Activated naive CD4-positive, alpha-beta T cell treated with anti-CD3 and anti-CD28 coated beads, Interleukin-2, amount 10 ng/mL, durations not matched to agents 7 days and 5 days (primary cell): ENCODE results near the gene NFIB.

Source experiments
- CTCF ChIA-PET: fragments of 350-600 bp; sonication (Branson Sonifier 250); formaldehyde crosslinking; loops from one replicate; lab custom pipeline; 2021; ENCODE audit warnings: antibody characterized with exemption; lab: Charles Lee
- DNase-seq: peaks from one replicate; pipeline ENCODE4 v3.0.0-alpha.2; 2020
- H3K27ac Mint-ChIP-seq: one replicate; pipeline ENCODE4 v1.8.0; 2021; ENCODE audit warnings: mild to moderate bottlenecking, moderate library complexity, mixed read lengths
- H3K27me3 Mint-ChIP-seq: one replicate; pipeline ENCODE4 v1.8.0; 2021; ENCODE audit warnings: mild to moderate bottlenecking, mixed read lengths
- H3K36me3 Mint-ChIP-seq: one replicate; pipeline ENCODE4 v1.8.0; 2021; ENCODE audit warnings: mixed read lengths
- H3K4me1 Mint-ChIP-seq: one replicate; pipeline ENCODE4 v1.8.0; 2021; ENCODE audit warnings: mixed read lengths
- H3K4me3 Mint-ChIP-seq: one replicate; pipeline ENCODE4 v1.8.0; 2021; ENCODE audit warnings: mild to moderate bottlenecking, moderate library complexity, mixed read lengths
- H3K9me3 Mint-ChIP-seq: one replicate; pipeline ENCODE4 v1.8.0; 2021; ENCODE audit warnings: mixed read lengths

NFIB gene

DNA sequence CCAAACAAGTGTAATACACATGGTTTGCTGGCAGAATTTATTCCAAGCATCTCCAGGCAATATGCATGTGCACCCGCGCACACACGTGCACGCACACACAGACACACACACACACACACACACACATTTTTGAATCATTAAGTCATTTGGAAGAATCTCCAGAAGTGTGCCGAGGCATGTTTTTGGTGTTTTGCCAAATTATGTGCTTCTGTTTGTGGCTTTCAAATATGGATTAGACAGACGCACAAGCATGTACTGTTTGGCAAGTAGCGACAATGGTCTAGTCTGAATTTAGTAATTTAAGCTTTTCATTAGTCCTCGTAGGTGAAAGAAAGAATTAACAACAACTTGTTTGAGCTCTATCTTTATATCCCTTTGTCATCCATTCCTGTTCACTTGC, 36.7 kb downstream of the NFIB start:
- DNase-seq: no peak
- Mint-ChIP-seq H3K27me3 (no peaks in the 10 kb centered on the region), H3K4me1 (no peaks in the 10 kb centered on the region), H3K36me3 (no peaks in the 10 kb centered on the region), H3K9me3 (no peaks in the 10 kb centered on the region), H3K27ac (no peak overlapping the region), H3K4me3 (no peak overlapping the region)
- CTCF ChIA-PET: no interaction called here

GRCh38 chr9:14275331-14275730, 38.6 kb downstream of the NFIB start:
- H3K9me3 Mint-ChIP-seq: no peaks in the 10 kb centered on the region
- H3K27me3 Mint-ChIP-seq: no peaks in the 10 kb centered on the region
- H3K36me3 Mint-ChIP-seq: no peaks in the 10 kb centered on the region
- H3K27ac Mint-ChIP-seq: no peak overlapping the region
- CTCF ChIA-PET: interaction anchor here (0.7 kb wide), 1 partner anchor 78 kb away, joined by 3 read pairs; no protein-coding TSS in a partner anchor
- no peaks in the 10 kb centered on the region for H3K4me1 Mint-ChIP-seq
- no peak for DNase-seq
- H3K4me3 Mint-ChIP-seq: no peak overlapping the region

DNA sequence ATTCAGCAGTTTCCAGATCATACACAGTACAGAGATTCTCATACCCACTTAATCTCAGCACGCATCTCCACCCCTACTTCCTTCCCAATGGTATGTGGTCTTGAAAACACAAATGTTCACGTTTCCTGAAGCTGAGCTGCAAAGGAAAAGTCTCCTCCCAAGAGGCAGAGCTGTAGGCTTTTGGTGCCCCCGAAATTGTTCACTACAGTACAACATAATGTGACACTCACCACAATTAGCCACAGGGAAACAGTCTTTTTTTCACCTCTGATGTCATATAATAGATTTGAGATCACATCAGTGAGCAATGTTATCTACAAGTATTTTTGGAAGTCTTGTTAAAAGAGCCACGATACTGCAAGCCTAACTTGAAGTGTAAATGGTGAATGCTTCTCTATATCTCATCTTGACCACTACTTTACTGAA, 40.2 kb downstream of the NFIB start:
- Mint-ChIP-seq H3K4me1 (no peaks in the 10 kb centered on the region), H3K27me3 (no peaks in the 10 kb centered on the region), H3K27ac (no peak overlapping the region), H3K36me3 (no peaks in the 10 kb centered on the region), H3K4me3 (no peak overlapping the region), H3K9me3 (no peaks in the 10 kb centered on the region)
- CTCF ChIA-PET: no interaction called here
- DNase-seq: no peak

GRCh38 chr9:14272927-14273528, 40.9 kb downstream of the NFIB start:
- H3K36me3 Mint-ChIP-seq: no peaks in the 10 kb centered on the region
- no peak overlapping the region for H3K4me3 Mint-ChIP-seq
- no peak for DNase-seq
- H3K9me3 Mint-ChIP-seq: no peaks in the 10 kb centered on the region
- no peaks in the 10 kb centered on the region for H3K4me1 Mint-ChIP-seq
- H3K27ac Mint-ChIP-seq: no peak overlapping the region
- no peaks in the 10 kb centered on the region for H3K27me3 Mint-ChIP-seq
- CTCF ChIA-PET: interaction anchor here (0.6 kb wide), 1 partner anchor 449 kb away, joined by 3 read pairs; no protein-coding TSS in a partner anchor

DNA sequence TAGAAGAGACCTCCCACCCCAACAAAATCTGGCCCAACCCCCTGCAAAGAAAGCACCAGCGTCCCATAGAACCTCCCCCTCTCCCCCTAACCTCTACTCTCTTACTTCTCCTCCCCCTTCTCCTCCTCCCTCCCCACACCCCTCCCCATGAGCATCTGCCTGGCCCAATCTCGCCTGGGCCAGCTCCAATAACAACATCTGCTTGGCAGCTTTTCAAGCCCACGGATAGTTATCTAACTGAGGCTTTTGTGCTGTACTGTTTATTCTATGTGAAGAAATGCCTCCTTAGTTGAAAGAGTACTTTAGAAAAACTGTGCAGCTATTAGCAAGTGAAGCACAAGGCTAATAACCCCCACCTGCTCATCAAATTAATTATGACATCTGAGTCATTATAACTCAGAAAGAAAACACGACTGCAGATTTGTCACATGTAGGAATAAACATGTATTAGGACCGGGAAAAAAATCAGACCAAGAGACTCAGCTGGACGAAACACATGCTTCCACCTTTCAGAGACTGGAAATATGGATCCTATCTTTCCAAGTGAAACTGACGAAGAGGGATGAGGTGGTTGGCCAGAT, 42.8 kb downstream of the NFIB start:
- CTCF ChIA-PET: no interaction called here
- DNase-seq: no peak
- no peak overlapping the region for H3K4me3 Mint-ChIP-seq
- H3K27me3 Mint-ChIP-seq: no peaks in the 10 kb centered on the region
- no peaks in the 10 kb centered on the region for H3K9me3 Mint-ChIP-seq
- H3K4me1 Mint-ChIP-seq: no peaks in the 10 kb centered on the region
- H3K36me3 Mint-ChIP-seq: no peaks in the 10 kb centered on the region
- no peak overlapping the region for H3K27ac Mint-ChIP-seq

DNA sequence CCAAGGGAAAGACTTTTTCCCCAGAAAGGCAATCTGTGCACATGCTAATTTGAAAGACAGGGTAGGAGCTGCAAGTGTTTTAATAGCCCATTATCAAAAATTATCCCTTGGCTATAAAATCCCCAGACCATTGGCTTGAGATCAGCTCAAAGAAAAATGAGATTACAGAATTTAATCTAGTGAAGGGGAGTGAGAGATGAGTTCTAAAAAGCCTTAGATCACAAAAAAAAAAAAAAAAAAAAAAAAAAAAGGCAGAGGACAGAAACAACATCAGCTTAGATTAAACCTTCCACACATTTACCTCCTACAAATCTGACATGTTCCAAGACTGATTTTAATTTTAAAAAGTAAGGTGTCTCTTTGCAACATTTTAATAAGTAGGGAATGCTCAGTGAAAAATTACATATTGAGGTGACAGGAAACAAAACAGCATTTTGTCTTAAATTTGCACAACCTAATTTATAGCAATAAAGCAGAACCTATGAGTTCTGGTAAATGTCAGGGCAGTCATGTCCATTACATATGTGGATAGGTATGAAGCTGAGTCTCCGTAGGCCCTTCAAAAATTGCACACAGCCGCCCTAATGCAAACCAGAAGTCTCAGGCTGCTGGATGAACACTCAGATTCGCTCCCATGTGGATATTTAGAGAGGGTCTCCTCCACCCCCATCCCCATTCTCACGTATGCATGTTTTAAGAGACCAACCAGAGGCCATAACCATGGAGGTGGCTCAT, 43.4 kb downstream of the NFIB start:
- H3K4me3 Mint-ChIP-seq: no peak overlapping the region
- no peak for DNase-seq
- CTCF ChIA-PET: no interaction called here
- no peaks in the 10 kb centered on the region for H3K9me3 Mint-ChIP-seq
- H3K36me3 Mint-ChIP-seq: no peaks in the 10 kb centered on the region
- H3K4me1 Mint-ChIP-seq: no peaks in the 10 kb centered on the region
- H3K27me3 Mint-ChIP-seq: no peaks in the 10 kb centered on the region
- no peak overlapping the region for H3K27ac Mint-ChIP-seq

DNA sequence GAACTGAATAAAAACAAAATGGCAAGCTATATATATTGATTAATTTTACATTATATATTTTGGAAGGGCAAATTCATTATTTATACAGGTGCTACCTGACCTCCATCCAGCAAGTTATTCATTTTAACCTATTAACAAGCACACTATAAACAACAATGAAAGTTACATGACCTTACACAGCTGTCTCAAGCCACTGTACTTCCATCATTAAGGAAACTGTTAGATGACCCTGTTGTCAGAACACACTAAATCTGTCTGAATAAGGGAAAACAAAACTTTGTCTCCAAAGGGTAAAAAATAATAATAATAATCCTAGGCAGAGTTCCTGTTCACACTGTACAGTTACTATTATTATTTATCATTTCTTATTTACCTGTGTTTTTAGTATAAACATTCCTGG, 44.0 kb downstream of the NFIB start:
- no peaks in the 10 kb centered on the region for H3K27me3 Mint-ChIP-seq
- no peaks in the 10 kb centered on the region for H3K4me1 Mint-ChIP-seq
- CTCF ChIA-PET: no interaction called here
- no peak for DNase-seq
- H3K27ac Mint-ChIP-seq: no peak overlapping the region
- H3K36me3 Mint-ChIP-seq: no peaks in the 10 kb centered on the region
- H3K4me3 Mint-ChIP-seq: no peak overlapping the region
- no peaks in the 10 kb centered on the region for H3K9me3 Mint-ChIP-seq

GRCh38 chr9:14263707-14264483, 50.0 kb downstream of the NFIB start:
- H3K36me3 Mint-ChIP-seq: no peaks in the 10 kb centered on the region
- H3K4me1 Mint-ChIP-seq: no peaks in the 10 kb centered on the region
- no peak overlapping the region for H3K27ac Mint-ChIP-seq
- H3K9me3 Mint-ChIP-seq: no peaks in the 10 kb centered on the region
- H3K4me3 Mint-ChIP-seq: no peak overlapping the region
- DNase-seq: no peak
- CTCF ChIA-PET: no interaction called here
- no peaks in the 10 kb centered on the region for H3K27me3 Mint-ChIP-seq

- DNase-seq: no peak
- CTCF ChIA-PET: no interaction called here
- no peaks in the 10 kb centered on the region for H3K27me3 Mint-ChIP-seq
- H3K4me3 Mint-ChIP-seq: no peak overlapping the region
- H3K36me3 Mint-ChIP-seq: no peaks in the 10 kb centered on the region
- no peak overlapping the region for H3K27ac Mint-ChIP-seq
- no peaks in the 10 kb centered on the region for H3K9me3 Mint-ChIP-seq
- H3K4me1 Mint-ChIP-seq: no peaks in the 10 kb centered on the region
These were observed 51.1 kb downstream of the NFIB start for GRCh38 chr9:14262827-14263226.

DNA sequence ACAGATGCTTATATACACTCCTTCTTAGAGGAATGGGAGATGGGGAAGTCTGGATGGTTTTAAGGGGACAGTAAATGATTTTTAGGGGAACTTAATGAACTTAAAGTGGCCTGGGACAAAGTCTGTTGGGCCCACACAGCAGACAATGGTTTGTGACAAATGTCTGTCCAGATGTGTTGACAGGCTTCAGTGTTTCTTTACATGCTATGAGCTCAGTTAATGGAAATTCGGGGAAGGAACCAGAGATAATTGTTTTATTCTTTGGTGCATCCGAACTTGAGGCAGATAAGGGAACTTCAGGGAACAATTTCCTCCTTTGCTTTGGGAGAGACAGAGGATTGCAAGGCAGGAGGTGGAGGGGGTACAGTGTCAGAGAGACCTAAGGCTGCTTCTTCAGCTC, 52.3 kb downstream of the NFIB start:
- no peak for DNase-seq
- Mint-ChIP-seq H3K4me3 (no peak overlapping the region), H3K27ac (no peak overlapping the region), H3K27me3 (no peaks in the 10 kb centered on the region), H3K9me3 (no peaks in the 10 kb centered on the region), H3K4me1 (no peaks in the 10 kb centered on the region), H3K36me3 (no peaks in the 10 kb centered on the region)
- CTCF ChIA-PET: no interaction called here

DNA sequence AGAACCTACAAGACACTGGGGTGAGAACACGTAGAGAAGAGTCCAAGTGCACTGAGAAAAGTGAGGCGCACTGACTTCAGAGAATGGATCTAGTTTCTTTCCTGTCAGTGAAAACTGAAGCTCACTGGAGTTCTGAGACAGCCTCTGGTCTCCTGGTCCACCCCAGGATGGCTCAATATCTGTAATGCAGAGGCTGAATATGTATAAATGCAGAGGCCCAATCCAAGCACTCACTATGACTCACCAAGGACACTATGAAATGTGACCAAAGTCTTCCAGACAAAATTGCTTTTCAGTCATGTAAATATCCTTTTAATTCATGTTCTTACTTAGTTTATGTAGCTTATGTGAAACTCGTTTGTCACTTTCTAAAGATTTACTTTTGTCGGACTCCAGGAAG, 53.8 kb downstream of the NFIB start:
- no peaks in the 10 kb centered on the region for H3K36me3 Mint-ChIP-seq
- H3K4me1 Mint-ChIP-seq: no peaks in the 10 kb centered on the region
- no peak for DNase-seq
- no peak overlapping the region for H3K27ac Mint-ChIP-seq
- CTCF ChIA-PET: no interaction called here
- no peaks in the 10 kb centered on the region for H3K27me3 Mint-ChIP-seq
- no peak overlapping the region for H3K4me3 Mint-ChIP-seq
- no peaks in the 10 kb centered on the region for H3K9me3 Mint-ChIP-seq

GRCh38 chr9:14258660-14259239, 55.2 kb downstream of the NFIB start:
- DNase-seq: no peak
- no peaks in the 10 kb centered on the region for H3K36me3 Mint-ChIP-seq
- CTCF ChIA-PET: no interaction called here
- no peaks in the 10 kb centered on the region for H3K9me3 Mint-ChIP-seq
- H3K27me3 Mint-ChIP-seq: no peaks in the 10 kb centered on the region
- H3K4me1 Mint-ChIP-seq: no peaks in the 10 kb centered on the region
- no peak overlapping the region for H3K4me3 Mint-ChIP-seq
- no peak overlapping the region for H3K27ac Mint-ChIP-seq

- Mint-ChIP-seq H3K9me3 (no peaks in the 10 kb centered on the region), H3K36me3 (no peaks in the 10 kb centered on the region), H3K27ac (no peak overlapping the region), H3K27me3 (no peaks in the 10 kb centered on the region), H3K4me1 (no peaks in the 10 kb centered on the region), H3K4me3 (no peak overlapping the region)
- CTCF ChIA-PET: no interaction called here
- DNase-seq: no peak
These were observed 55.8 kb downstream of the NFIB start for GRCh38 chr9:14258156-14258555.

DNA sequence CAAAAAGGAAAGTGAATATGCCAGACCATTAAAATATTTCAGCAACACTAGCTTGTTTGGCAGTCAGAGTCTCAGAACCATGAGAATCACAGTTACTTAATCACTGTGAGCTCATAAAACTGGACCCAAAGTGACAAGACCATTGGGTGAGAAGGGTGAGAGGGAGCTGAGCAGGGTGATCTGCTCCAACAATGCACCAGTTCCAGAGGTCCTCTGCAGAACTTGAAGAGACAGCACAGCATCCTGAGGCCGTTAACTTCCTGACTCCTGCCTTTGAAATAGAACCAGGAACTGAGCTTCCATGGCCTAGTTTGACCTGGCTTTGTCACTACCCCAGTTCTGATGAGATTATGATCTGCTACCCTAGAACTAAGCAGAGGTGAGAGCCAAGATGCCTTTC, 57.4 kb downstream of the NFIB start:
- no peak for DNase-seq
- Mint-ChIP-seq H3K4me3 (no peak overlapping the region), H3K9me3 (no peaks in the 10 kb centered on the region), H3K4me1 (no peaks in the 10 kb centered on the region), H3K27me3 (no peaks in the 10 kb centered on the region), H3K27ac (no peak overlapping the region), H3K36me3 (no peaks in the 10 kb centered on the region)
- CTCF ChIA-PET: no interaction called here
